Vagina (tissue), 2 donors: Measurements from ENCODE around the gene TUBD1. TPM values are rescaled to one million over a fixed set of nuclear protein-coding genes. Genes with fewer than 3 reads are reported as not detected.
"Not testable (repeated sequence)": the region's sequence is repeated elsewhere in the genome, so short reads cannot be mapped to it uniquely, and the experiment has no call there.

Experiments
- DNase-seq, 2 donors: peaks; one replicate each; pipeline ENCODE4 v3.0.0-alpha.2; 2017; ENCODE audit errors: extremely low spot score in 2 of 2
- H3K27ac ChIP-seq: fragments of 200-600 bp; sonication (generic); one replicate; pipeline ENCODE4 v1.5.1; 2019
- H3K27me3 ChIP-seq: fragments of 200-600 bp; sonication (generic); one replicate; pipeline ENCODE4 v1.5.1; 2019
- H3K36me3 ChIP-seq, 2 donors: fragments of 200-600 bp; sonication (generic); one replicate each; pipeline ENCODE4 v1.5.1; 2017 to 2019
- H3K4me1 ChIP-seq: fragments of 200-600 bp; sonication (generic); one replicate; pipeline ENCODE4 v1.5.1; 2019
- H3K4me3 ChIP-seq, 2 donors: fragments of 200-600 bp; sonication (generic); 1 replicate in 1 of 2; 2 replicates in 1 of 2; pipeline ENCODE4 v1.5.1; 2016 to 2019
- H3K9me3 ChIP-seq: fragments of 200-600 bp; sonication (generic); one replicate; pipeline ENCODE4 v1.5.1; 2019
- POLR2A ChIP-seq, 2 donors: fragments of 450-650 bp; IDR thresholded peaks; one replicate each; pipeline ENCODE4 v1.6.1; 2017; ENCODE audit warnings: antibody characterized with exemption in 2 of 2, mild to moderate bottlenecking in 2 of 2, moderate library complexity in 2 of 2
- POLR2AphosphoS5 ChIP-seq, 2 donors: sonication (generic); formaldehyde crosslinking; IDR thresholded peaks; one replicate each; pipeline ENCODE4 v1.9.0; 2017; ENCODE audit warnings: antibody characterized with exemption in 2 of 2, mild to moderate bottlenecking in 2 of 2, low read depth in 1 of 2; ENCODE audit not compliant: insufficient read depth in 1 of 2
- intact Hi-C: fragments of 100-400 bp; cut with DNase I; formaldehyde crosslinking; loops from one replicate; pipeline ENCODE4 v1.15.1; 2023
- total RNA-seq: library from RNA; depleted of rRNA; stranded (reverse); fragments of >200 nt; gene quantifications from one replicate; pipeline ENCODE4 v1.2.3, GENCODE V29; 2016
- TF ChIP-seq, protein P1 (sequence below), 3 experiments: fragments of 450-650 bp in 2 of 3; fragments of 200-600 bp in 1 of 3; sonication (generic) in 1 of 3; IDR thresholded peaks; one replicate each; pipeline ENCODE4 v1.5.1; 2017 to 2019; ENCODE audit warnings: antibody characterized with exemption in 3 of 3, mild to moderate bottlenecking in 2 of 3, moderate library complexity in 2 of 3

TUBD1 gene, protein sequence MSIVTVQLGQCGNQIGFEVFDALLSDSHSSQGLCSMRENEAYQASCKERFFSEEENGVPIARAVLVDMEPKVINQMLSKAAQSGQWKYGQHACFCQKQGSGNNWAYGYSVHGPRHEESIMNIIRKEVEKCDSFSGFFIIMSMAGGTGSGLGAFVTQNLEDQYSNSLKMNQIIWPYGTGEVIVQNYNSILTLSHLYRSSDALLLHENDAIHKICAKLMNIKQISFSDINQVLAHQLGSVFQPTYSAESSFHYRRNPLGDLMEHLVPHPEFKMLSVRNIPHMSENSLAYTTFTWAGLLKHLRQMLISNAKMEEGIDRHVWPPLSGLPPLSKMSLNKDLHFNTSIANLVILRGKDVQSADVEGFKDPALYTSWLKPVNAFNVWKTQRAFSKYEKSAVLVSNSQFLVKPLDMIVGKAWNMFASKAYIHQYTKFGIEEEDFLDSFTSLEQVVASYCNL
- total RNA-seq: 16.2 TPM

DNA sequence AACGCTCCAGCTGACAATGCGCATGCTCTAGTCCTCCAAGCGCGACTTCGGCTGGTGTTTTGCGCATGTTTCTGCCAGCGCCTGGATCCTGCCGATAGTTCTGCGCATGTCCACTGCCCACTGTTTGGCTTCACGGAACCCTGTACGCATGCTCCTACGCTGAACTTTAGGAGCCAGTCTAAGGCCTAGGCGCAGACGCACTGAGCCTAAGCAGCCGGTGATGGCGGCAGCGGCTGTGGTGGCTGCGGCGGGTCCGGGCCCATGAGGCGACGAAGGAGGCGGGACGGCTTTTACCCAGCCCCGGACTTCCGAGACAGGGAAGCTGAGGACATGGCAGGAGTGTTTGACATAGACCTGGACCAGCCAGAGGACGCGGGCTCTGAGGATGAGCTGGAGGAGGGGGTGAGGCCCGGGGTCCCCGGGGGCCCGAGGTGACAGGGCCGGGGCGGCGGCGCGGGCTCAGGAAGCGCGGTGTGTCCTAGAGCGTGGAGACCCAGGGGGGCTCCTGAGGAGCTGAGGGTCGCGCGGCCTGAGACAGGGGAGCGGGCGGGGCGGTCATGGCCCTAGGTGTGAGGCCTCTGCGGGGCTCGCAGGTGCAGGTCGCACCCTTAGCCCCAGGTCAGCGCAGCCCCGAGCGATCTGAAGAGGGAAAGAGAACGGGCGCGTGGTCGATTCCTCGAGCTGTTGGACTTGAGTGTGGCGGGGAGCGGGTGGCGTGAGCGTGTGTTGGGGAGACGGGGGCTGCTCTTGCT, at the start of gene TUBD1, which contains the start of gene RPS6KB1:
TSS of gene TUBD1 (minus strand) at position 20 of the 752 bp plus-strand sequence. CDS start 1,941 bp downstream, outside the sequence.
TSS of gene RPS6KB1 (plus strand) at position 198 of the 752 bp plus-strand sequence. CDS start at position 262, 64 bp downstream.
- intact Hi-C loops: no loop called here
- TF ChIP-seq POLR2AphosphoS5 (IDR thresholded peaks at IDR 0.05; ENCODE audit: insufficient read depth in 1 of 2, low read depth in 1 of 2): peak; percentile 97 to 100
- TF ChIP-seq, protein P1, sequence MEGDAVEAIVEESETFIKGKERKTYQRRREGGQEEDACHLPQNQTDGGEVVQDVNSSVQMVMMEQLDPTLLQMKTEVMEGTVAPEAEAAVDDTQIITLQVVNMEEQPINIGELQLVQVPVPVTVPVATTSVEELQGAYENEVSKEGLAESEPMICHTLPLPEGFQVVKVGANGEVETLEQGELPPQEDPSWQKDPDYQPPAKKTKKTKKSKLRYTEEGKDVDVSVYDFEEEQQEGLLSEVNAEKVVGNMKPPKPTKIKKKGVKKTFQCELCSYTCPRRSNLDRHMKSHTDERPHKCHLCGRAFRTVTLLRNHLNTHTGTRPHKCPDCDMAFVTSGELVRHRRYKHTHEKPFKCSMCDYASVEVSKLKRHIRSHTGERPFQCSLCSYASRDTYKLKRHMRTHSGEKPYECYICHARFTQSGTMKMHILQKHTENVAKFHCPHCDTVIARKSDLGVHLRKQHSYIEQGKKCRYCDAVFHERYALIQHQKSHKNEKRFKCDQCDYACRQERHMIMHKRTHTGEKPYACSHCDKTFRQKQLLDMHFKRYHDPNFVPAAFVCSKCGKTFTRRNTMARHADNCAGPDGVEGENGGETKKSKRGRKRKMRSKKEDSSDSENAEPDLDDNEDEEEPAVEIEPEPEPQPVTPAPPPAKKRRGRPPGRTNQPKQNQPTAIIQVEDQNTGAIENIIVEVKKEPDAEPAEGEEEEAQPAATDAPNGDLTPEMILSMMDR (IDR thresholded peaks at IDR 0.05): no peak
- peak; percentile 14 to 88 for TF ChIP-seq POLR2A (IDR thresholded peaks at IDR 0.05)
- H3K4me1 ChIP-seq: peaks cover 50% of the 10 kb centered on the region

DNA sequence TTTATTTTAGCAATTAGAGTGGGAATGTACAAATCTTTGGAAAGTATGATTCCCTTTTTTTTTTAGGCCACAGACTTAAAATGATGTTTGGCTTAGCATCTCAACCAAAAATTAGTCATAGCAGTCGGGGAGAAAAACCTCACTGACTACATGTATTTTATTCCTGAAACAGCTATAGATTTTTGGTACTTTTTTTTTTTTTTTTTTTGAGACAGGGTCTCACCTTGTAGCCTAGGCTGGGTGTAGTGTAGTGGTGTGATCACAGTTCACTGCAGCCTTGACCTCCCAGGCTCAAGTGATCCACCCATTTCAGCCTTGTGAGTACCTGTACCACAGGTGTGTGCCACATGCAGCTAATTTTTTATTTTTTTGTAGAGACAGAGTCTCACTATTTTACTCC, 48.4 kb upstream of the TUBD1 start:
- H3K36me3 ChIP-seq: peaks cover 6 to 46% of the 10 kb centered on the region in 2 donors
- no peak for DNase-seq
- no peak overlapping the region for H3K4me3 ChIP-seq
- TF ChIP-seq POLR2A (IDR thresholded peaks at IDR 0.05) (no peak), POLR2AphosphoS5 (IDR thresholded peaks at IDR 0.05; ENCODE audit: insufficient read depth in 1 of 2, low read depth in 1 of 2) (no peak)
- TF ChIP-seq, protein P1 (IDR thresholded peaks at IDR 0.05): no peak
- H3K4me1 ChIP-seq: no peaks in the 10 kb centered on the region
- no peaks in the 10 kb centered on the region for H3K27me3 ChIP-seq
- intact Hi-C loops: no loop called here
- H3K9me3 ChIP-seq: no peaks in the 10 kb centered on the region
- H3K27ac ChIP-seq: no peak overlapping the region

More for the DNA sequence above, at the start of gene TUBD1, which contains the start of gene RPS6KB1:
- peak within 1 kb of the TSS; percentile 75 to 100 for H3K4me3 ChIP-seq
- peak within 1 kb of the TSS; percentile 97 for H3K27ac ChIP-seq
- H3K9me3 ChIP-seq: no peaks in the 10 kb centered on the region
- peak; percentile 97 to 98 for DNase-seq
- H3K27me3 ChIP-seq: no peaks in the 10 kb centered on the region
- H3K36me3 ChIP-seq: peaks cover 0 to 6% of the 10 kb centered on the region in 2 donors

DNA sequence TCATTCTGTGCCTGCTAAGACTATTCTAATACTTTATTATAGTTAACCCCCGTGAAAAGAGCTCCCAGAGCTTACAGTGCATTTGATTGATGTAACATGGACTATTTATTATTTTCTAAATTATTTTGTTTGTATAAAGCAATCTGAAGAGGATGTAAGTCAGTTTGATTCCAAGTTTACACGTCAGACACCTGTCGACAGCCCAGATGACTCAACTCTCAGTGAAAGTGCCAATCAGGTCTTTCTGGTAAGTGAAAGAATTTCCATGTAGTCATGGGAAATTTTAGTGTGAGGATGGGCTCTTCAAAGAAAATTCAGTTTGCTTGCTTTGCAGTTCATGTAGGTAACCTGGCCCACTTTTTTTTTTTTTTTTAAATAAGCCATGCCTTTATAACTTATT, 48.0 kb upstream of the TUBD1 start:
- H3K36me3 ChIP-seq: peaks cover 6 to 46% of the 10 kb centered on the region in 2 donors
- H3K27ac ChIP-seq, H3K4me1 ChIP-seq, DNase-seq, H3K4me3 ChIP-seq, intact Hi-C loops, H3K9me3 ChIP-seq, H3K27me3 ChIP-seq: not testable (repeated sequence)

DNA sequence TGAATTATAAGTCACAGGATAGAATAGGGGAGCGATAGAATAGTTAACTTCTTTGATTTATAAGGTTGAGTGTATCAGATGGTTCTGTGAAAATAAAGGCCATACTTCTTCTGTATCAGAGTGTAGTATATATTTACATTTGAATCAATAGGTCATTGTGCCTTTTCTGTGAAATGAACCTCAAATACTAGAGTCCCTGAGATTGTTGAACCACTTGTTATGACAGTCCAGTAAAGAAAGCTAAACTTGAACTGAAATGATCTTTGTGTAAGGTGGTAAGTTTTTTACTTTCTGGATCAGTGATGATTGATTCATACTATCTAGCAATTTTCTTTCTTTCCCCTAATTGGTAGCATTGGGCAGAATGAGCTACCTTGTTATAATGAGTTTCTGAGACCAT, 40.6 kb upstream of the TUBD1 start:
- H3K36me3 ChIP-seq: peaks cover 10 to 51% of the 10 kb centered on the region in 2 donors
- intact Hi-C loops, H3K27ac ChIP-seq, DNase-seq, H3K9me3 ChIP-seq, H3K4me1 ChIP-seq, H3K4me3 ChIP-seq, H3K27me3 ChIP-seq: not testable (repeated sequence)

DNA sequence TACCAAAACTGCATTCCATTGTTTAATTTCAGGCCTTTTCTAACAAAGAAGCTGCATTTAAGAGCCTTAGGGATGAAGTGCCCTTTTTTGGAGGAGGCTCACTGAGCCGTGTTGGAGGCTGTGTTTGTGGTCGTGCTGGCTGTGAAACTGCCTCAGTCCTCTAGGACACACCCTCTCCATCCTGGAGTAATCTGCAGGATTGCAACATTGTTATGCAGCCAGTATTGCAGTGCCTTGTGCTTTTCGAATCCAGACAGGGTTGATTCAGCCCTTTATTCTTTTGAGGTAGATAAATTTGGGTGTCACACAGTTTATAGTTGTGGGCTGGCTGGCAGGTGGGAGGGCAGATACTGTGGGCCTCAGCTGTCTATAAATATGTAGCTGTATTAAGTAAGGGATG, 38.0 kb upstream of the TUBD1 start:
- H3K4me1 ChIP-seq, H3K9me3 ChIP-seq, DNase-seq, H3K27ac ChIP-seq, H3K27me3 ChIP-seq, intact Hi-C loops, H3K4me3 ChIP-seq: not testable (repeated sequence)
- H3K36me3 ChIP-seq: peaks cover 4 to 53% of the 10 kb centered on the region in 2 donors

DNA sequence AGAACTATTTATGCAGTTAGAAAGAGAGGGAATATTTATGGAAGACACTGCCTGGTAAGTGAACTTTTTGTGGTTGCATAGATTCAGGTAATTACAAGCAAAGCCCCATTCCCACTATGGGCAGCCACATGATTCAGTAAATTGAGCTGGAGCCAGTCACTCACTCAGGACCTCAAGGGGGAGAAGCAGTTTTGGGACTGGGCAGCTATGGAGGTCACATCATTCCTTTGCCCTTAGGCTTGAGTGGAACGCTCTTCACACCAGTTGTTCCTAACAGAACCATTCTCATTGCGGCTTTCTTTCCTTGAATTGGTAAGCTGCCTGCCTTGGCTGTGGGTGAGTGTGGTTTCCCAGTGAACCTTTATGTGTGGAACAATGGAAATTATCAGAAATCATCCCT, 37.4 kb upstream of the TUBD1 start:
- H3K27ac ChIP-seq, intact Hi-C loops, H3K27me3 ChIP-seq, H3K4me3 ChIP-seq, H3K9me3 ChIP-seq, DNase-seq, H3K4me1 ChIP-seq: not testable (repeated sequence)
- peaks cover 4 to 47% of the 10 kb centered on the region in 2 donors for H3K36me3 ChIP-seq

DNA sequence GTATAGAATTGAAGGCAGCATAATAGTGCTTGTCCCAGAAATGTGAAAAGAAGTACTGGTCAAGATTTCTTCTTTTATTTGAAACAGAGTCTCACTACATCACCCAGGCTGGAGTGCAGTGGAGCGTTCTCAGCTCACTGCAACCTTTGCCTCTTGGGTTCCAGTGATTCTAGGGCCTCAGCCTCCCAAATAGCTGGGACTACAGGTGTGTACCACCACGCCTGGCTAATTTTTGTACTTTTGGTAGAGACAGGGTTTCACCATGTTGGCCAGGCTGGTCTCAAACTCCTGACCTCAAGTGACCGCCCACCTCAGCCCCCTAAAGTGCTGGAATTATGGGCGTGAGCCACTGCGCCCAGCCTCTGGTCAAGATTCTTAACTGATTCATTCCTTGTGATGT, 27.9 kb upstream of the TUBD1 start:
- H3K27me3 ChIP-seq, H3K27ac ChIP-seq, H3K4me1 ChIP-seq, intact Hi-C loops, H3K4me3 ChIP-seq, H3K9me3 ChIP-seq, DNase-seq: not testable (repeated sequence)
- peaks cover 0 to 43% of the 10 kb centered on the region in 2 donors for H3K36me3 ChIP-seq
